Epidermal melanocyte (primary cell): ENCODE data around the gene MEGF11.
"Not testable (repeated sequence)": the region's sequence is repeated elsewhere in the genome, so short reads cannot be mapped to it uniquely, and the experiment has no call there.

Experiments
- DNase-seq: peaks from one replicate; pipeline ENCODE4 v3.0.0; 2011; ENCODE audit warnings: low spot score; ENCODE audit not compliant: insufficient read length

The MEGF11 gene

DNA sequence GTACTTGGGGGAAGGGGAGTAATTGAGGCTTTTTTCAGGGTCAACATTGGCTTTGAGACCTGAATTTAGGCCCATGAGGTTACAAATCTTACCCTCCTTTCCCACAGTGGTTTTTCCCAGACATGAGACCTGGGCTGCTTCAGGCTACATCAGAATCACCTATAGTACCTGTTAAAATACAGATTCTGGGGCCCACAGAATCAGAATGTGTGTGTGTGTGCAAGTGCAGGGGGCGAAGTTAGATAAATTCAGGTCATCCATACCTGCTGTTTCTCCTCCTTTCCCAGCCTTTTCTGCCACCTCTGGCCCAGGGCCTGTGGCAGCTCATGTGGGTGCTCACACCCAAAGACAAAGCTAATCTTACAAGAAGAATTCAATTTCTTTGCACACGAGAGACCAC is 273.7 kb downstream of the MEGF11 start:
- DNase-seq, result no peak

DNA sequence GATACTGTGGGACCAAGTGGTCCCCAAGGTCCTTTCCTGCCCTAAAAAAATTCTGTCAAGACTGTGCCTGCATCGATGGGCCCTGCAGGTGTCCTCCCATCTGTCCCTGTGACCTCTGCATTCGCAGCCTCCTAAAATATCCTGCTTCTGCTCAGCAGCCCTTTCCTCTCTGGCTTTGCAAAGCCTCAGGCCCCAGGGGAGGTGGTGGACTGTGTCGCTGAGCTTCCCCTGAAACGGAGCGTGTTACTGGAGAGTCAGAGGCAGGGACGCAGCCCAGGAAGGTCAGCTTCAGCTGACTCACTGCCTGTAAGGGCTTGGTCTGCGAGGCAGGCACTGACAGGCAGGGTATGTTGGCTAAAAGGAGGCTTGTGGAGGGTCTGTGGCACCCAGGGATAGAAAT is 274.2 kb downstream of the MEGF11 start:
- no peak for DNase-seq

DNA sequence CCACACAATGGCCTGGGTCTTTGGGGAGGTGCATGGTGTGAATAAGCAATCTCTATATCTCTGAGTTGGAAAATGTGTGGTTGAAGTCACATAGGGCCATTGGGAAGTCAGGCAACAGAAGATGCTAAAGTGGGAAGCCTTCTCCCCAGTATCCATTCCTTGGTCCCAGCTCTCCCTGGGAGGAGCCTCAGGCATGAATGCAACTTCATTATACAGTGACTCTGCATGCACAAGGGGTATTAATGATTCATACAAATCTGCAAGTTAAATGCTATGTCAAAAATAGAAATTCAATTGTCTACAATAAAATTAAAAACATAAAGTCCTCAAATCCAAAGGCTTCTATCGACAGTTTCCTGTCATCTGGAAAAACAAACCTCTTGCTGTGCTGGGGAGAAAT is 275.4 kb downstream of the MEGF11 start:
- no peak for DNase-seq

- DNase-seq, result not testable (repeated sequence)
These were observed 277.4 kb downstream of the MEGF11 start for GRCh38 chr15:65976196-65976595.

- DNase-seq, result no peak
These were observed 281.9 kb downstream of the MEGF11 start for GRCh38 chr15:65971741-65971995.

DNA sequence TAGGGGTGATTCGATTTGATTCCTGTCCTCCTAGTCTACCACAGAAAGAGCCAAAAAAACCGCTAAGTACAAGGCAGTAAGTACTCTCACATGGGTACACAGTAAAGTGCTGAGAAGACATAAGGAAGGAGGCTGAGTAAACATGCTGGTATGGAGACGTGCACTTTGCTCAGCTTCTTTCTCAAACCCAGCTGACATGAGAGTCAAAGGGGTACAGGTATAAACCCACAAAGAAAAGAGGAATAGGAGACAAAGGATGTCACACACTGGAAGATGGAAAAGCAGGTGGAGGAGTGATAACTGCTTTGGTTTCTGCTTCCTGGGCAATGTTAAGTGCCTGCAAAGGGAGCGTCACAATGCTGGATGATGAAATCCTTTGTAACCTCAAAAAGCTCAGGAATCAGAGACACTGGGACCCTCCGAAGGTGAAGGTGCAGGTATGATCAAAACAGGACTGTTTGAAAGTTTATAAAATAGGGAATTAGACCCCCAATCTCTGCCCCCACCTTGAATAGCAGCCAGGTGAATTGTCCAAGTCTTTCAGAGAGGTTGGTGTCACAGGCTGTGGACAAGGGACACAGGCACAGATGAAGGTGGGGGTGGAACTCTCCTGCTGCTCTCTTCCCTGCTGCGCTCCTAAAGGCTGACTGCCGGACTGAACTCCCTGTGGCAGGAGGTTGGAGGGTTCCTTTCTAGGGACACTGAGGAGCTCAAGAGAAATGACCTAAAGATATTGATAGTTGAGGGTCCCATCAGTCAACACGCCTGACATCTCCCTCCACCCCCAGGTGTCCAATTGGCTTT is 282.4 kb downstream of the MEGF11 start:
- no peak for DNase-seq

- DNase-seq, result no peak
These were observed 283.4 kb downstream of the MEGF11 start for GRCh38 chr15:65969865-65970816.

- no peak for DNase-seq
These were observed 285.0 kb downstream of the MEGF11 start for GRCh38 chr15:65968511-65968910.

DNA sequence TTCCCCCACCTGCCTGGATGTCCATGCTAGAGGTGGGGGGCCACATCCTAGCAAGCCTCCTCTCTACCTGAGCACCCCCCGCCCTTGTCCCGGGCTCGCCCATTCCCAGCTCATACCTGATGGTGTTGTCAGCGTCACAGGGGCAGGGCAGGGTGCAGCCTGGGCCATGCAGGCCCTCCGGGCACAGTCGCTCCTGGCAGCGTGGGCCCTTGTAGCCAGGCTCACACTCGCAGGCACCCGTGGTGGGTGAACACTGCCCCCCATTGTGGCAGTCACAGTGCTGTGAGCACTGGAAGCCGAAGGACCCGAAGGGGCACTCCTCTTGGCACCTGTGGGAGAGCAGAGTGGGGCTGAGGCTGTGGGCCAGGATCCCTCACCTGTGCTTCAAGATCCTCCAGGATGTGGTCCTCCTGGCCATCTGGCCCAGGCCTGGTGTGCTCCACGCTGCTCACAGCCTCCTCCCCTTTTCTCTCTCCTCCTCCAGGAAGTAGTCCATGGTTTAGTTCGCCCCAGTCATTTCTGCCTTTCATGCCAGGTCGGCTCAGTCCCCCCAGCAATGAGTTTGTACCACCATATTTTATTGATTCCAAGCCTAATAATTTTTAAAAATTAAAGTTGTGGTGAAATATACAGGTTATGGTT is 288.6 kb downstream of the MEGF11 start:
- DNase-seq, result no peak

DNA sequence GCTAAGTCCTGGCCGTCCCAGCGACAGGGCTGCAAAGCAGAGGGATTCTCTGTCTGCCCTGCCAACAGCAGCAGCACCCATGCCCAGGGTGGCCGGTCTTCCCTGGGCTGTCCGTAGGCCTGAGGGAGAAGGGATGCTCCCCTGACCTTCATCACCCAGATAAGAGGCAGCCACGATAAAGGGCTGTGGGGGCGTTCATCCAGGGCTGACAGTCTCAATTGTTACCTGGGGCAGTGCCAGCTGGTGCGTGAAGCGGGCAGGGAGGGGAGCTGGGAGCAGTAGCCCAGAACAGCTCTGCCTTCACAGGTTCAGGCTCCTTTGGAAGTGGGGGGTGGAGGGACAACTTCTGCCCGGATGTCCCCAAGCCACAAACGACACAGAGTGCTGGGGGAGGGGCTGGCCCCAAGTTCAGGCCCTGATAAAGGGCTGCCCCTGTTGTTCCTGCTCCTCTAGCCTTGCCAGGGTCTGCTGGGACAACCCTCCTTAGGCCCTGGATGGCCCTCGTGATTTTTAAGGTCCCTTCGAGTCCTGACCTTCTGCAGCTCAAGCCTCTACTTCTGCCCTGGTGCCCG is 289.6 kb downstream of the MEGF11 start:
- DNase-seq, result no peak

GRCh38 chr15:65963358-65963757 is 290.2 kb downstream of the MEGF11 start:
- DNase-seq, result no peak

GRCh38 chr15:65962187-65962586 is 291.4 kb downstream of the MEGF11 start:
- DNase-seq, result no peak

DNA sequence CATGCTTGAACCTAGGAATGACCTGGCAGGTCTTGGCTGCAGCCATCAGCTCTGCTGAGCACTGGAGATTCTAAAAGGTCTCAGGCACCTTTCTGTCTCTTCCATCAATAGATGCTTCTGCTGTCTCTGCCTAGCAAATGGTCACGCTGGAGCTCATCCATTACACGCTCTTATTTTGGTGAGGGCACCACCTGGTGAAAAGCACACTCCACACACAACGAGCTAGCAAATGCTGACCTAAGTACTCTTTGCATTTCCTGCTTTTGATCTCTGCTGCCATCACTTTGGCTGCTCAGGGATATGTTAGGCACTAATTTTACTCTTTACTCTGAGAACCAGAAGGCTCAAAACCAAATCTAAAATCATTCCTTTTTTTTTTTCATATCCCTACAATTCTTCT is 293.0 kb downstream of the MEGF11 start:
- DNase-seq, result no peak

DNA sequence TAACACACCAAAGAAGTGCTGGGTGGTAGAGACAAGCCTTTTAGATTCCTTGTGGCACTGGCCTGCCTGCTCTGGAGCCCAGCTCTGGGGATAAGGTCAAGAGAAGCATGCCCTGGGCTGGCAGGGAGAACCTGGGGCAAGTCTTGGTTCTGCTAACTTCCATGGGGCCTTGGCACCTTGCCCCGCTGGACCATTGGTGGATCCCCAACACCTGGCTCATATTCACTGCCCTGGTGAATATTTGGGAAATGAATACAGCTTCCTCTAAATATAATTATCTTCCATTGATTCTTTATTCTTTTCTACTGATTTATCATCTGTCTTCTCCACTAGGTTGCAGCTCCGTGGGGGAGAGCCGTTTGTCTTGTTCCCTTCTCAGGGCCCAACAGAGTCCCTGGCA is 294.7 kb downstream of the MEGF11 start:
- DNase-seq, result no peak

- no peak for DNase-seq
These were observed 296.1 kb downstream of the MEGF11 start for GRCh38 chr15:65957451-65957850.

GRCh38 chr15:65956899-65957298 is 296.7 kb downstream of the MEGF11 start:
- no peak for DNase-seq

DNA sequence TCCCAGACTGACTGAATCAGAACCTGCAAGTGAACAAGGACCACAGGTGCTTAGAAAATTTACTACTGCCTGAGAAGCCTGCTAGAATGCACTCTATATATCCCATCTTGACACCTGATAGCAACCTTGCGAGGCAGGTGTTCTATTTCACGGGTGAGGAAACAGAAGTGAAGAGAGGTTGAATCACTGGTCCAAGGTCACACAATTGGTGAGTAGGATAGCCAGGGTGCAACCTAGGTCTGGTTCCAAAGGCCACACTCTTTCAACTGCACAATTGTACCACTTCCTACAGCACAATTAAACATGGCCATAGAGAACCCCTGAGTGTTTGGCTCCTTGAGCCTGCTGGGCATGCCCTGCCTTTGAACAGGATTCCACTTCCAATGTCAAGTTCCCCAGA is 297.2 kb downstream of the MEGF11 start:
- DNase-seq, result no peak

- DNase-seq, result no peak
These were observed 299.2 kb downstream of the MEGF11 start for GRCh38 chr15:65954289-65954741.

- DNase-seq, result no peak
These were observed 299.9 kb downstream of the MEGF11 start for GRCh38 chr15:65953622-65954021.

DNA sequence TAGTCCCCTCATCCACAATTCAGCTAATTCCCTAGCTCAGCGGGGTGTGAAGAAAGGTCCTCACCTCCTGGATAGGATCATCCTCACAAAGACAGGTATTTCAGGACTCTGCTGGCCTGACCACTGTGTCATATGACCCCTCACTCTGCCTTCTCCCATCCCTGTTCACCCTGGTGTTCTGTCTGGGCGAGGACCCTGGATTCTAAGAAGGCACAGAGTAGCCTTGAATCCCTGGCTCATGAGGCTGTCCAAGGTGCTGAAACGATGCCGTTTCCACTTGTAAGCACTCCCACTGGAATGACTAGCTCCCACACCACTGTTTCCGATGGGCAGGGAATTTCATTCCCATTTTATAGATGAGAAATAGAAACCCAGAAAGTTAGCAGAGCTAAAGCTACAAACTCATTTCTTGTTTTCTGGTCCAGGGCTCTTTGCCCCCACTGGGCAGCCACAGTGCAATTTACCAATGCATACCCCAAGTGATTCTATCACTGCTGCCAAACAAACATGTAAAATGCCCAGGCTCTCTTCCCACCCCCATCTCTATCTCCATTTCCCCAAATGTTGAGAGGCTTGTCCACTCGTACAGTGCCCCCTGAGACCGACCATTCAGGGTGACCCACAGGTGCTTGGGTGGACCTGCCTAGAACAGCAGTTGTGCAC is 301.0 kb downstream of the MEGF11 start:
- peak; percentile 24 for DNase-seq

GRCh38 chr15:65951007-65951406 is 302.5 kb downstream of the MEGF11 start:
- DNase-seq, result no peak
